Medulla oblongata (tissue), 1 donor: ENCODE results near the gene MAT2A.
"Not testable (repeated sequence)": the region's sequence is repeated elsewhere in the genome, so short reads cannot be mapped to it uniquely, and the experiment has no call there.

Experiments
- DNase-seq: peaks from one replicate; pipeline ENCODE4 v3.0.0-alpha.2; 2015; ENCODE audit errors: extremely low spot score

Gene MAT2A

DNA sequence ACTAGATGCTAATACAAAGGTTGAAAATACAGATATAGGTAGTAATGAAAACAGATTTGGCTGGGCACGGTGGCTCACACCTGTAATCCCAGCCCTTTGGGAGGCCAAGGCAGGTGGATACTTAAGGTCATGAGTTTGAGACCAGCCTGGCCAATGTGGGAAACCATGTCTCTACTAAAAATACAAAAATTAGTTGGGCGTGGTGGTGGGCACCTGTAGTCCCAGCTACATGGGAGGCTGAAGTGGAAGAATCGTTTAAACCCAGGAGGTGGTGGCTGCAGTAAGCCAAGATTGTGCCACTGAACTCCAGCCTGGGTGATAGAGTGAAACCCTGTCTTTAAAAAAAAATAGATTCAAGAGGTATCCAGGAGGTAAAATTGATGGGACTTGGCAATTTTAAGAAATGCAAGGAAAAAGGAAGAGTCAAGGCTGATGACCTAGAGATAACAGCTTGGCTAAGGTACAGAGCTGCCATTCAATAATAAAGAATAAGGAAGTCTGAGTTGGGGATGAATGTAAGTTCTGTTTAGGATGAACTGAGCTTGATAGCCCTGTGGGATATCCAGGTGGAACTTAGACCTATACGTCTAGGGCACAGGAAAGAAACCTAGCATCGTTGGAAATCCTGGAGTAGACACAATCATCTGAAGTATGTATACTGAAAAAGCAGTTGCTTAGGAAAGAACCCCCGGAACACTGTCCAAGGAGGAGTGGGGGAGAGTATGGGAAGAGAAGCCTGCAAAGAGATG lies 9.1 kb downstream of the MAT2A start:
- no peak for DNase-seq

DNA sequence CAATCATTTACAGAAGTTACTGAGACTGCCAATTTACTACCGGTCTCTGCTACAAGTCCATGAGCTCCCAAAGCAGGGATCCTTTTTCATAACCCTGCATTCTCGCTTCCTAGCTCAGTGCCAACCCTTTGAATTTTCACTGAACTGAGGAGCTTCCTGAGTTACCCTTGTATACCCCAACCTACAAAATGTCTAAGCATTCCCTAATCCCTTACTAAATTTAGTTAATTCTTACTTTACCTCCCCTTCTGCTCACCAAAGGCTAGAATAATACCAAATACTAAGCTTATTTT lies 9.6 kb downstream of the MAT2A start:
- DNase-seq, result no peak

DNA sequence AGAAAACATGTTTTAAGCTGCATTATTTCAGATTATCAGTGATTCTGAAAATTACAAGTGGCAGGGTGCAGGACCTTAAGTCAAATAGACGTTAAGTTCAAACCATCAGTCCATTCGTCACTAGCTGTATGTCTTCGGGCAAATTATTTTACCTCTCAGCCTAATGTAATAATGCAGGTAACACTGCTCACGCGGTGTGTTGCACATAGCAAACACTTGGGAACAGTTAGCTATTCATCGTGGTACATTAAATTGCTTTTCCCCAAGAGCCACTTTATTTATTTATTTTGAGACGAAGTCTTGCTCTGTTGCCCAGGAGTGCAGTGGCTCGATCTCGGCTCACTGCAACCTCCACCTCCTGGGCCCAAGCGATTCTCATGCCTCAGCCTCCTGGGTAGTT lies 10.1 kb downstream of the MAT2A start:
- no peak for DNase-seq

DNA sequence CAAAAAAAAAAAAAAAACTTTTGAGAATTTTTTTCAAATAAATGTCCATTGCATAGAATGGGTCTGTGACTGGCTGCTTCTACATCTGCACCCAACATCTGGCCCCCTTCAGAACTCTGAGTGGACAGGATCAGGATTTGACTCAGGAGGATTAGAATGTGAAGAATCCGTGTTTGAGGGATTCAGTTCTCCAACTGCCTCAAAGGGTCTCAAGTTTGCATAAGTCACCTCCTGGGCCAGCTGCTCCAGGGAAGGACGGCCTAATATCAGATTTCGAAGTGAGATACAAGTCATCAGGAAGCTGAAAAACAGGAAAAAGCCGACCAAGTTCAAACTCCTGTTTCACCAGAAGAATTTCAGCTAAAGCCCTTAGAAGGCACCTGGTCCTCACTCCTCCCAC lies 10.9 kb downstream of the MAT2A start:
- DNase-seq, result no peak

DNA sequence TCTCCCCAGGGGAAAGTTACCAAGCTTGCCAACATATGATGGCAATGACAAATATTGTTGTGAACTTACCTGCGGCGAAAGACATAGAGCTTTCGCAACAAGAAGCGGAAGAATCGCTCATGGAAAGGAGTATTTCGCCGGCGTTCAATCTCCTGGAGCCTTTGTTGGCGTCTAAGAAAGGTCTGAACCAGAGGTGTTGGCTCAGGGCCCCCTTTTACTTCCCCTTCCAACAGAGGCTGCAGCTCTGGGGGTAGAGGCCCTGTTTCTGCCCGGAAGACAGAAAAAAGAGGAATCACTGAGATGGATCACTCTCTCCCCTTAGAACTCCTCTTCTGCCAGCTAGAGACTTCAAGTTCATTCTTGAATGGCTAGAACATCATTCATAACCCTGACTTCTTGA lies 11.5 kb downstream of the MAT2A start:
- DNase-seq, result peak; percentile 74

DNA sequence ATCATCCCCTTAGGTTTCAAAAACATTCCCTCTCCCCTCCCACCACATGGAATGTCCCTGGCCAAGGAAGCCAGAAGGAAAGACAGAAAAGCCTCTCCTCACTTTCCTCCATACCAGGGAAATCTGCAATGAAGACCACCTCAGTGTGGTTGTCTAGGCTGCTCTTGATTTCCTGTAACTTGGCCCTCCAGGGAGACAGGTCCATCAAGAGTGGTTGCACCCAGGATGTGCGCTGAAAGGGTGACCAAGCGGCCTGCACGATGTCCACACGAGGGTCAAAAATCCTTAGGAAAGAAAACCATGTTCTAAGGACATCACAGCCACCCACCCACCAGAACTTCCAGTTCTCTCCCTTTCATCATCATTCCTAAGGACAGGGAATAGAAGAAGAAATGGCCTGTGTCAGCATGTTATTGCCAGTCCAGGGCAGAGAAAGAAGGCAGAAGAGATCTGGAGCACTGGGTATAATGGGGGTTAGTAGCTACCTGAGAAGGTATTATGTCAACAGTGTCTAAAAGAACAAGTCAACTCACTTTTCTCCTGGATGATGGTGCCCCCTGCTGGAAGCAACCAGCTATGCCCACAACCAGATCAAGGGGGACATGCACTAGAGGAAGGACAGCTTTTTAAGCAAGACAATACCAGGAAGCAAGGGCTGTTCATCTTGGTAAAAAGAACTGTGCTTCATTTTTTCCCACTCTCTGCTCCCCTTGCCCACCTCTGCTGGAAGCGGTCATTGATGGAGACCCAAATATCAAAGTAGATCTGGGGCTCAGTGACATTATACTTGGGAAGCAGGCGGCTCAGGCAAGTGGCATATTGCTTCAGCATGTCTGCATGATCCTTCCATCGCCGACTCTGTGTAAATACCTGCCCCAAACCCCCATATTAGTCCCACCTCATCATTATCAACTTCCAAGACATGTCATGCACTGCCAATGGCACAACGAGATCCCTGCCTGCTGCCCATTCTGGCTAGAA lies 13.0 kb downstream of the MAT2A start:
- DNase-seq, result peak; percentile 94

DNA sequence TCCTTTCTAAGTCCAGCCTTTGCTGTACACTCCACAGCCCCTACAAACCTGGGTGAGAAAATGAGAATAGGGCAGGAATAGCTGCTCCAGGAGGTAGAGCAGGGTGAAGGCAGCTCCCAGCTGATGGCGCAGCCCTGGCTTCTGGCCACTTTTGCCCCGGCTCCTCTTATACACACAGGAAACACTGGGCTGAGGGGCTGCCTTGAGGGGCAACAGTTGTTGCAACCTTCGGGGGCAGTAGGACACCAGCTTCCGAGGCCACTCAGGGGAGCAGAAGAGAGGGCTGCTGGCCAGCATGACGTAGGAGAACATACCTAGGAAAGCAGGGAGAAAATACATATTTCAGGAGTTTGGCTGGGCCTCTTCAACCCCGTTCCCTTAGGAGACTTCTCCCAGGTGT lies 14.2 kb downstream of the MAT2A start:
- no peak for DNase-seq

DNA sequence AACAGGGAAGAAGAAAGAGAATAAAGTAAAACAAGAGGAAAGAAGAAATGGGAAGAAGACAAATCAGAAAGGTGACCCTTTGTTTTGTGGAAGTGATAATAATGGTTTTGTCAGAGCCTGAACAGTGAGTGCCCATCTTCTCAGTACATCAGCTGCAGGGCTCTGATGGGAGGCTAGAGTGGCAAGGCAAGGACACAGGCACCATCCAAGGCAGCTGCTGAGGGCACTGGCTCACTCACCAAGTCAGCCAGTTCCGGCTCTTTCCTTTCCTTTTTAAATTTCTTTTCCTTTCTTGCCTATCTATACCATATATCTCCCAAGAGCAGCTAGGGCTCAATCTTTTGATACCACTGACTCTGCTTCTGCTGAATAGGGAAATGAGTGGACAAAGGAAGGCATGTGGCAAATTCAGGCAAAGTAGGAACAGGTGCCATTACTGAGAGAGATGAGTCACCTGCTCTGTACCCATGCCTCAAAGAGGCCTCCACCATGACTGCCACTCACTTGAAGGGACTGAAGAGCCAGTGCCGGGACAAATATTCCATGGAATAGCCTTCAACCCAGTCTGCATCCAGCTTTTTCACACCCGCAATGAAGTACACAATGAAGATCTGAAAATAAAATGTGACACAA lies 16.1 kb downstream of the MAT2A start:
- no peak for DNase-seq

DNA sequence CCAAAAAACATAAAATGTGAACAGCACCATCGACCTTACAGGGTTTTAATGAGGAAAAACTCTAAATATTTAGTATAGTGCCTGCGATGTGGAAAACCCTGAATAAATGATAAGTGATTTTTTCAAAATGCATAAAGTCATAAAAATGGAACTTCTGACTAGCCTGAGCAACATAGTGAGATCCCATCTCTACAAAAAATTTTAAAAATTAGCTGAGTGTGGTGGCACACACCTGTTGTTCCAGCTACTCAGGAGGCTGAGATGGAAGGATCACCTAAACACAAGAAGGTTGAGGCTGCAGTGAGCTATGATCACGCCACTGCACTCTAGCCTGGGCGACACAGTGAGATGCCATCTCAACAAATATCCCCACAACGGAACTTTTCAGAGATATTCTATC lies 18.2 kb downstream of the MAT2A start:
- no peak for DNase-seq

DNA sequence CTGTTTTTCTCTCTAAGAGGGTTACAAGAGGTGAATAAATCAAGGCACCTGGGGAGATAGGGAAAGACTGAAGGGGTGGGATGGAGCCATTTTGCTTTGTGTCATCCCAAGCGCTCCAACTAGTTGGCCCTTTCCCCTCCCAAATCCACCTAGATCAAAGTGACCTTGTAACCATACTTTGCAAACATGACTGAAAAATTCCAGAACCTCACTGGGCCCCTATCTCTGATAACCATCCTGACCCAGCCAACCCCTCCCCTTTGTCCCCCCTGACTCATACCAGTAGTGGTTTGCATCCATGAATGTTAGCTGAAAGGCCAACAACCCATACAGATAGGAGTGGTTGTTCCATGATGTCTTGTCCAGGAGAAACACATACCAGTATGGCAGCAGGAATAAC lies 19.2 kb downstream of the MAT2A start:
- no peak for DNase-seq

DNA sequence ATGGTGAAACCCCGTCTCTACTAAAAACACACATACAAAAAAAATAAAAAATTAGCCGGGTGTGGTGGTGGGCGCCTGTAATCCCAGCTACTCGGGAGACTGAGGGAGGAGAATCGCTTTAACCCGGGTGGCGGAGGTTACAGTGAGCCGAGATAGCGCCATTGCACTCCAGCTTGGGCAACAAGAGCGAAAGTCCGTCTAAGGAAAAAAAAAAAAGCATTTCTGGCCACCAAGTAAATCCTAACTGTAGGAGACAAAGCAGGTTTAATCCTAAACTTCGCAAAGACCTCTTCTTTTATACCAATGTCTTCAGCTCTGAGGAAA lies 21.4 kb downstream of the MAT2A start:
- DNase-seq, result not testable (repeated sequence)

DNA sequence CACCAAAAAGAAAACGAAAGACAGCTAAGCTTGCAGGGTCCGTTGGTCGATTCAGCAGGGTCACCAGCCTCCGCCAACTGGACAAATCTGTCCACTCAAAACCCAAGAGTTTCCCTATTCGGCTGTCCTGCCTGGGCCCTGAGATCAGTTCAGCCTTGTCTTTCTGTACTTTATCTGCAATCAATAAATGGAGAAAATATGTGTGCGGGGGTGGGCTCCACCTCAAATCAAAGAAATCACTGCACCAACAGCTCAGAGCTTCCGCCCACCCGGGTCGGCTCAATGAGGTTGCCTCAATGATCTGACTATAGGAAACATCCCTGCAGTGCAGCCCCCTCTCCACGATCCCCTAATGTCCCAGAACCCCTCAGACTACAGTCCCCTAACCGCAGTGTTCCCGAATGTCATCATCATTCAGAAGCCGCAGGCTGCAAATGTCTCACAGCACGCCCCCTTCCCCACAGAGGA lies 21.9 kb downstream of the MAT2A start:
- no peak for DNase-seq

DNA sequence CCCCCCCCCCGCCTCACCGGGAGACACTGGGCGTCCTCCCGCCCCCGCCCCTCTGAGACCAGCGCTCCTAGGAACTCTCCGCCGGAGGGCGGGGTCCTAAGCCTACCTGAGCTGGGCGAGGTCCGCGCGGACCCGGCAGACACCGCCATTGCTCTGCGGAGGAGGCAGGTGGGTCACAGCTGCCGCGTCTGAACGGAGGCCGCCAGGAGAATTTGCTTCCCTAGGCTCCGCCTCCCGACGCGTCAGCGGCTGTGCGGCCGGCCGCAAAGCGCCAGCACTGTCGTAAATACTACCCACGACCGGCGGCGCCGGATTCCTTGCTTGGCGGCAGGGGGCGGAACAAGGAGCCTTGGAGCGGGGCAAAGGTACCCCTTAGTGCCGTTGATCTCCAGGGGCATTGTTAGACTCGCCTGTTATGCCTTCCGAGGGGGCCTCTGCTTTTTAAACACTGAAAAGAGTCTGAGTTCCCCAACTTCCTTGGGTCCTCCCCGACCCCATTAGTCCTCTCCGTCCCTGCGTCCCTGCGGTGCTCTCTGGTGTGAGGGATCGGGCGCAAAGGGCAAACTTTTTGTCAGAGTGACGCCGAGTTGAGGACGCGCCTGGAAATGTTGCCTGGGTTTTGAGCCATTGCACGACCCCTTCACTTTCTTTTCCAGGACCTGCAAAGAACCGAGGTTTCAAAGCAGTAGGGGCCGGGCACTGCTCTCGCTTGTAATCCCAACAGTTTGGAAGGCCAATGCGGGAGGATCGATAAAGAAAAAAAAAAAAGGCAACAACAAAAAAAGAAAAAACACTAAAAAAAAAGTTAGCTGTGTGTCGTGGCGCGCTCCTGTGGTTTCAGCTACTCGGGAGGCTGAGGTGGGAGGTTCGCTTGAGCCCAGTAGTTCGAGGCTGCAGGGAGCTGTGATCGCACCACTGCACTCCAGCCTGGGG lies 22.6 kb downstream of the MAT2A start, which contains the start of gene GGCX:
Gene GGCX, minus strand, starts transcription at position 214 of the 933 bp plus-strand sequence. Its CDS starts 65 bp downstream, at position 149.
- peak; percentile 97 for DNase-seq

DNA sequence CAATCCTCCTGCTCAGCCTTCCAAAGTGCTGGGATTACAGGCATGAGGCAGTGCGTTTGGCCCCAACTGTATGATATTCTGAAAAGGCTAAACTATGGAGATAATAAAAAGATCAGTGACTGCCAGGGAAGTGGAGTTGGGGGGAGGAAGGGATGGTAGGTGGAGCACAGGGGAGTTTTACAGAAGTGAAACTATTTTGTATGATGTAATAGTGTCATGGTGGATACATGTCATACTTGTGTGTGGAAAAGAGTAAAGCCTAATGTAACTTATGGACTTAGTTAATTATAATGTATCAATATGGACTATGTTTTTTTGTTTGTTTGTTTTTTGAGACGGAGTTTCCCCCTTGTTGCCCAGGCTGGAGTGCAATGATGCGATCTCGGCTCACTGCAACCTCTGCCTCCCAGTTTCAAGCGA lies 25.2 kb downstream of the MAT2A start:
- peak; percentile 37 for DNase-seq

DNA sequence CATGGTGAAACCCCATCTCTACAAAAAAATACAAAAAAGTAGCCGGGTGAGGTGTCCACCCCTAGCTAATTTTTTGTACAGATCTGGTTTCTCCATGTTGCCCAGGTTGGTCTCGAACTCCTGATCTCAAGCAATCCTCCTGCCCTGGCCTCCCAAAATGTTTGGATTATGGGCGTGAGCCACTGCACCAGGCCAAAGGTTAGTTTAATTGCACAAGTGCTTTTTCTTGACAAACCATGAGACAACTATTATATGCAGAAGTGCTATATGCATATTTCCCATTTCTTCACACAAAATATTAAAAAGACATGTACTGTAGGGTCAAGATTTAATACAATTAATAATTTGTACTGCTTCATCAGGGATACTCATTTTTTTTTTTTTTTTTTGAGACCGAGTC lies 27.3 kb downstream of the MAT2A start:
- DNase-seq, result no peak

DNA sequence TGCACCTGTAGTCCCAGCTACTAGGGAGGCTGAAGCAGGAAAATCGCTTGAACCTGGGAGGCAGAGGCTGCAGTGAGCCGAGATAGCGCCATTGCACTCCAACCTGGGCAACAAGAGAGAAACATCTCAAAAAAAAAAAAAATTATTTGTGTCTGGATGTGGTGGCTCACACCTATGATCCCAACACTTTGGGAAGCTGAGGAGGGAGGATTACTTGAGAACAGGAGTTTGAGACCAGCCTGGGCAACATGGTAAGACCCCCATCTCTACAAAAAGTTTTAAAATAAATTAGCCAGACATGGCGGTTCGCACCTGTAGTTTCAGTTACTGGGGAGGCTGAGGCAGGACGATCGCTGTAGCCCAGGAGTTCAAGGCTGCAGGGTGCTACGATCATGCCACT lies 36.8 kb downstream of the MAT2A start:
- no peak for DNase-seq

DNA sequence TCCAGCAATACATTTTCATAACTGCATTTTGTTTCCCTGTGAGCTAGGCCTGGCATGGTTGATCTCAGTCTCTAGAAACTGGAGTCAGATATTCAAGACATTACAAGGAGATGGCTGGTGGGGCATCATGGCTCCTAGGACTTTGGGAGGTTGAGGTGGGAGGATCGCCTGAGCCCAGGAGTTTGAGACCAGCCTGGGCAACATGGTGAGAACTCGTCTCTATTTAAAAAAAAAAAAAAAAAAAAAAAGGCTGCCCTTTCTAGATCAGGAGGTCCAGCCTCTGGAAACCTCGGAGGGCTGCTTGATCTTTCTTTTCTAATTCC lies 38.1 kb downstream of the MAT2A start:
- no peak for DNase-seq

DNA sequence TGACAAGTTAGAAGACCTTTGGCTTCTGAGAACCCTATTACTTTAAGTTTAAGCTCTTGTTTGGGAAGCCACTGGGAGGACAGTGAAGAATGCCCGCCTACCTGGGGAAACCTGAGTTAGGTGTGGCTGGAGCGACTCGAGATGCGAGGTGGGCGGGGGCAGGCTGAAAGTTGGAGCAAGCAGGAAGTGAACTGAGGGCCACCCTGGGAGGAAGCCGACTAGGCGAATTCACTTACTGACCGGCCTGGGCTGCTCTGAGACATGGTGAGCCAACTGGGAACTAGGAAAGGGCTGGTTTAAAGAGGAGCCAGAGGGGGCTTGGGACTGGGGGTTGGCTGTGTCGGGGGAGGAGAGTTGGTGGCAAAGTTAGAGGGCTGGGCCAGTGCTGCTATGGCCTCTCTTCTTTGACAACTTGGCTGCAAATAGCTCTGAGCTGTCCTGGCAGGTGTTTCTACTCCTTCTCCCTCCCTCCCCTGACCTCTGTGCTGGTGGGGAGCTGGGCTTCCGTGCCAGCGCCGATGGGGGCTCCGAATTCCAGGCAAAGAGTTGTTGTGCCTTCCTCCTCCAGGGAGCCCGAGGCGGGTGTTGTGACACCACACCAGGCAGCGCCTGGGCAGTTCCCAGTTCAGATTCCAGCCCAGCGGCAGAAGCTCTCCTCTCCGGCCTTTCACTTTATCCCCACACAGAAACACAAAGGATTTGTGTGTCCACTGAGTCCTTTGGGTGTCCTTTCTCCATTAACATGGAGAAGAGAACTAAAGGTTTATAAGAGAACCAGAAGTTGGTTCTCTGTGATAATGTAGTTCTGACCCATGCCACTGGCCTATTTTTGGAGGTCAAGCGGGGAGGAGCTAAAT lies 38.6 kb downstream of the MAT2A start, which contains the start of gene VAMP8:
Gene VAMP8, plus strand, starts transcription at position 201 of the 857 bp plus-strand sequence. Its CDS starts 61 bp downstream, at position 262.
- no peak for DNase-seq

DNA sequence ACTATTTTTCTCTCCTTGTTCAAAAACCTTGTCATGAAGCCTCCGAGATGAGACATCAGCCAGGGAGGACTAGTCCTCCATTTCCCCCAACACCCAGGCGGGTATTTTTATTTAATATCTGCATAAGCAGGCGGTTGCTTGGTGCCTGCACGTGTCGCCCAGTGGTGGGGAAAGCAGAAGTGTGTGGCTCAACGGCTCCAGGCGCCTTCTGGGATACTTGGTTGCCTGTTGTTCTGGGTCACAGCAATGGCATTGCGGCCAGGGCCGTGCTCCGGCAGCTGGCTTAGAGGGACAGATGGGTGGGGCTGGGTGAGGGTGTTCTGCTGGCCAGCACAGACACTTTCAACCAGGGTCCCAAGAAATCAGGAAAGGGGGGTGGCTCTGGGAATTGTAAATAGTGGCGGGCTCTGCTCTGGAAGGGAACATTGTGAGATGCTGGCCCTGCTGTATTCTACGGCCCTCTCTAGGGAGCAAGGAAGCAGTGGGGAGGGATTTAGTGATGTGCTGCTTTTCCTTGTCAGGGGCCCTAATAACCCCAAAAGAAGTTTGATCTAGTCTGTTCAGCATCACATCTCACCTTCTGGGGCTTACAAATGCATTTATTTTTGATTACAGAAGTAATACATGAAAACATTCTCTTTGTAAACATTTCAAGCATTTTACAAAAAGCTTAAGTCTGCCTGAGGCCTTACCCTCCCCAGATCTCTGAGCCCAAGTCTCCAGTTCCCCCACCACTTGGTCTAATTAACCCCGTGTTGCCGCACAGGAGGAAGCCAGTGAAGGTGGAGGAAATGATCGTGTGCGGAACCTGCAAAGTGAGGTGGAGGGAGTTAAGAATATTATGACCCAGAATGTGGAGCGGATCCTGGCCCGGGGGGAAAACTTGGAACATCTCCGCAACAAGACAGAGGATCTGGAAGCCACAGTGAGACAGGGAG lies 39.5 kb downstream of the MAT2A start:
- DNase-seq, result peak; percentile 53
